GM06990 (cell line): ENCODE data around the gene ANTXR1.

ENCODE experiments used
- DNase-seq: peaks from one replicate; pipeline ENCODE4 v3.0.0-alpha.2; 2011; ENCODE audit not compliant: insufficient read length; ENCODE audit errors: extremely low read depth
- H3K27me3 ChIP-seq: replicated peaks from 2 replicates; pipeline ENCODE4 v1.6.0; 2011; ENCODE audit warnings: low read length; ENCODE audit not compliant: control insufficient read depth, insufficient read depth
- H3K36me3 ChIP-seq: 2 replicates; pipeline ENCODE4 v1.5.1; 2011; ENCODE audit warnings: low read length; ENCODE audit not compliant: control insufficient read depth, insufficient read depth
- H3K4me3 ChIP-seq: replicated peaks from 2 replicates; pipeline ENCODE4 v1.5.1; 2011; ENCODE audit warnings: low read depth, mild to moderate bottlenecking, control low read depth, low read length
- TF ChIP-seq, protein P1 (sequence below): IDR thresholded peaks from 2 replicates; pipeline ENCODE4 v1.5.1; 2011; ENCODE audit warnings: low read length, control low read depth, mild to moderate bottlenecking, inconsistent platforms; ENCODE audit not compliant: insufficient read depth, poor library complexity, severe bottlenecking

Gene ANTXR1

DNA sequence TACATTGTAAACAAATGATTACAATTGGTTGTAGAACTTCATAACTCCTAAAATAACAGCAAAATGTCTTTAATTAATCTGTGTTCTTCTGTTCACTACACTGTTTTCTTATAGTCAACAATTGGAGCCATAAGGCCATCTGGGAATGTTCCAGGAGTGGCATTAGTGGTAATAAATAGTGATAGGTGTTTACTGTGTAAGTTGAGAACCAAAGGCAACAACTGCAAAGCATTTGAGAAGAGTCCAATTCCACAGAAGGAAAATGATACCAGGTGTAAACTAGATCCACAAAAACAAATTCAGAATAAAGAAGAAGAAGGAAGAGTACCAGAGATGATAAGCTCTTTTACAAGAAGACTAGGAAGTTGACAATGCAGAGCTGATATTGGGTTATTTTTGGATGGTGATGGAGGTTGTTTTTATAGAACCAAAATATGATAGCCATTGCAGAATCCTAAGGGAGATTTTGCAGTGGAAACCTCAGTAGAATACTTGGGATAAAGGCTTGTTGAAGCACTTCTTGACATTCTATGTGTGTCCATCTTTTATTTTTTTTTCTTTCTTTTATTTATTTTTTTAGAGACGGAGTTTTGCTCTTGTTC is 52.9 kb downstream of the ANTXR1 start:
- DNase-seq: no peak
- no peak overlapping the region for H3K4me3 ChIP-seq
- no peaks in the 10 kb centered on the region for H3K36me3 ChIP-seq
- TF ChIP-seq, protein P1, sequence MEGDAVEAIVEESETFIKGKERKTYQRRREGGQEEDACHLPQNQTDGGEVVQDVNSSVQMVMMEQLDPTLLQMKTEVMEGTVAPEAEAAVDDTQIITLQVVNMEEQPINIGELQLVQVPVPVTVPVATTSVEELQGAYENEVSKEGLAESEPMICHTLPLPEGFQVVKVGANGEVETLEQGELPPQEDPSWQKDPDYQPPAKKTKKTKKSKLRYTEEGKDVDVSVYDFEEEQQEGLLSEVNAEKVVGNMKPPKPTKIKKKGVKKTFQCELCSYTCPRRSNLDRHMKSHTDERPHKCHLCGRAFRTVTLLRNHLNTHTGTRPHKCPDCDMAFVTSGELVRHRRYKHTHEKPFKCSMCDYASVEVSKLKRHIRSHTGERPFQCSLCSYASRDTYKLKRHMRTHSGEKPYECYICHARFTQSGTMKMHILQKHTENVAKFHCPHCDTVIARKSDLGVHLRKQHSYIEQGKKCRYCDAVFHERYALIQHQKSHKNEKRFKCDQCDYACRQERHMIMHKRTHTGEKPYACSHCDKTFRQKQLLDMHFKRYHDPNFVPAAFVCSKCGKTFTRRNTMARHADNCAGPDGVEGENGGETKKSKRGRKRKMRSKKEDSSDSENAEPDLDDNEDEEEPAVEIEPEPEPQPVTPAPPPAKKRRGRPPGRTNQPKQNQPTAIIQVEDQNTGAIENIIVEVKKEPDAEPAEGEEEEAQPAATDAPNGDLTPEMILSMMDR: no peak
- H3K27me3 ChIP-seq: peaks cover 3% of the 10 kb centered on the region

DNA sequence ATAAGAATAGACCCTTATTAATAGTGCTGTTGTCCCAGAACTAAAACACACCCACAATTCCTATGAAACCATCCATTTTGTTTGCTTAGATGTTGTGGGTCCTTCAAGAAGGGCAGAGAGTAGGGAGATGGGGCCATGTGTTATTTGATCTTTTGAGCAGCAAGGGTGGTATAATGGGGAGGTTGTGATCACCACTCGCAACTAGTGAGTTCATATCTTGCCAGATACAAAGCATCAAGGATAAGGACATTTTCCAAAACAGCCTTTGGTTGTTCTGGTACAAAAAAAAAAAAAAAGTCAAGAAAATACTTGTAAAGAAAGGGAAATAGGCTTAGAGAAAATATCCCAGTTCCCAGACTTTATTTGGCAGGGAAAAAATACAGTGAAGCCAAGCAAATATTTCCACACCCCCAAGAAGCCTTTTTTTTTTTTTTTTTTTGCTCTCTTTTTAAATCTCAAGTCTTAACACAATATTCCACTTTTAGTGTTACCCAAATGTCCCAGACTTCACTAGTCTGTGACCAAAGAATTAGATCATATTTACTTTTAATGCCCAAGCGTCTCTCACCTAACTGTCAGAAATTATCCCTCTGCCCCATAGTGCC is 54.1 kb downstream of the ANTXR1 start:
- Histone ChIP-seq H3K36me3 (no peaks in the 10 kb centered on the region), H3K4me3 (no peak overlapping the region), H3K27me3 (peaks cover 3% of the 10 kb centered on the region)
- TF ChIP-seq, protein P1: no peak
- DNase-seq: no peak

DNA sequence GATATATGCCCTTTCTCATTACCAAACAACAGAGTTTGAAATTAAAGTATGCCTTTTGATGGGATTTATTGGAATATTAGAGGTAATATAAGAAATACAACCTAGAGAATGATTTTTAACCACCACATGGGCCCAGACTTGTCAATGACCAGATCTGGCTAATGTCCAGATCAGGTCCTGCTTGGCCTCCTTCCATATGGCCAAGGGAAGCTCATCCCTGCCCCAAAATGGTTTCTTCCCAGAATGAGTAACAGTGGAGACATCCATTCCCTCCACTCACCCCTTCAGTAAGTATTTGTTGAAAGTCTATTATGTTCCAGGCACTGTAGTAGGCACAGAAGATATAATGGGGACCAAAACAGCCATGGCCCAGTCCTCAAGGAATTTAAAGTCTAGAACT is 54.9 kb downstream of the ANTXR1 start:
- peaks cover 3% of the 10 kb centered on the region; the same call in 1 of the 2 replicates for H3K27me3 ChIP-seq
- H3K4me3 ChIP-seq: no peak overlapping the region
- H3K36me3 ChIP-seq: no peaks in the 10 kb centered on the region
- TF ChIP-seq, protein P1: no peak
- no peak for DNase-seq

DNA sequence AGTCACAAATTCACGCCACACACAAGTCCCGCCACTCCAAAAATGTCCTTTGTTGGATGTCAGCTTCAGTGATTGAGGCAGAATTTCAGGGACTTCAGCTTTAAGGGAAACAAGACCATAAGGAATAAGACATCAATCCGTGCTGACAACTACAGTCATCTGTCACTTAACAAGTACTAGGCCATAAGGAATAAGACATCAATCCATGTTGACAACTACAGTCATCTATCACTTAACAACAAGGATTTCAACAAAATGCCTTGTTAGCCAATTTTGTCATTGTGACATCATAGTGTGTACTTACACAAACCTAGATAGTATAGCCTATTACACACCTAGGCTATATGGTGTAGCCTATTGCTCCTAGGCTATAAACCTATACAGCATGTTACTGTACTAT is 58.0 kb downstream of the ANTXR1 start:
- TF ChIP-seq, protein P1: no peak
- H3K27me3 ChIP-seq: peaks cover 3% of the 10 kb centered on the region; the same call in 1 of the 2 replicates
- H3K36me3 ChIP-seq: no peaks in the 10 kb centered on the region
- no peak for DNase-seq
- no peak overlapping the region for H3K4me3 ChIP-seq

DNA sequence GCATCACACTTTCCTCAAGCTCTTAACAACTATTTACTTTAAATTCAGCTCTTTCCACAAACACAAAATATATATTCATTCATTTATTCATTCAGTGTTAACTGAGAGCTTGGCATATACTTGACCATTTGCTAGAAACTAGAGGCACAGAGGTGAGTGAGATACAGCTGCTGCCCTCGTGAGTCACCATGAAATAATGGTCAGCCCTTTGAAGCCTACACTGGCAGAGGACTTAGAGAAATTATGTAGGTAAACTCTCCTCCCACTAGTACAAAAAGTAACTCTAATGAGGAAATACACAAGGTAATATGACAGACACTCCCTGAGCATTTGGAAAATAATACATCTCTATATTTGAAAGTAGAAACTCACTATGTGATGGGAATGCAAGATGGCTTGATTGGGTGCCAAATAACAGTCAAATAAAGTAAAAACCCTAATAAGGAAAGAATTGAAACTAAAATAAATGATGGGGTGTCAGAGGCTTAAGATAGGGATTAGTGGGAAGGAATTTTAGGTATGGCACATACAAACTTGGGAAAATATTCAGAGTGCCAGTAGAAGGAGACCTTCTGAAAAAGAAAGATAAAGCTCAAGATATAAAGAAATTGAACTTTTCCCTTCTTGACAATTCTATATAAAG is 61.1 kb downstream of the ANTXR1 start:
- no peak overlapping the region for H3K4me3 ChIP-seq
- no peak for DNase-seq
- TF ChIP-seq, protein P1: no peak
- no peaks in the 10 kb centered on the region for H3K36me3 ChIP-seq
- H3K27me3 ChIP-seq: no peaks in the 10 kb centered on the region

DNA sequence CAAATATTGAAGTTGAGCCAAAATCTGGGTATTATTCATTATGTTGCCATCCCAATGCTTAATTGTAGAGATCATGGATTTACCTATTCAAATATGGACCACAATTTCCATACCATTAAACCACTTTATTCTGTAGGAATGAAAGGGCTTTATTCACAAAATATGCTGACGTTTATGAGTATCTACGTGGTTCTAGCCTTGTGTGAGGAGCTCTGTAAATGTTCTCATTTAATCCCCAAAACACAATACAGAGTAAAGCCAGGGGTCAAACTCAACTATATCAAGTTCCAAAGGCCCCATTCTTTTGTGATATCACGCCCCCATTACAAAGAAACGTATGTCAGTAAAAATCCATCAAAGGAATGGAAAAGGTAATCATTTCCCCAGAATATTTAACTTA is 61.9 kb downstream of the ANTXR1 start:
- DNase-seq: no peak
- H3K4me3 ChIP-seq: no peak overlapping the region
- H3K36me3 ChIP-seq: no peaks in the 10 kb centered on the region
- H3K27me3 ChIP-seq: no peaks in the 10 kb centered on the region
- TF ChIP-seq, protein P1: no peak
